GM23338 (cell line): ENCODE data around the gene VPS8. TPM values are rescaled to one million over a fixed set of nuclear protein-coding genes. Genes with fewer than 3 reads are reported as not detected.
A peak's percentile ranks its signal among the peaks of the same experiment; 100 is the strongest.
"Not testable (repeated sequence)": the region's sequence is repeated elsewhere in the genome, so short reads cannot be mapped to it uniquely, and the experiment has no call there.

ENCODE experiments used
- ATAC-seq: fragments of 200-7000 bp; cut with Tn5 transposase; 3 replicates; pipeline ENCODE4 v1.9.1; 2020
- DNase-seq: peaks from one replicate; pipeline ENCODE4 v3.0.0-alpha.2; 2015; ENCODE audit warnings: low spot score
- H2AFZ ChIP-seq: fragments of 200-600 bp; sonication (generic); 2 replicates; pipeline ENCODE4 v1.8.0; 2016; ENCODE audit warnings: antibody characterized with exemption, mild to moderate bottlenecking, moderate library complexity
- H3F3A ChIP-seq: fragments of 200-600 bp; sonication (generic); replicated peaks from 2 replicates; pipeline ENCODE4 v1.8.0; 2017; ENCODE audit warnings: antibody characterized with exemption, mixed run types, low read depth
- H3K27ac ChIP-seq: fragments of 200-600 bp; sonication (generic); 2 replicates; pipeline ENCODE4 v1.6.1; 2016; ENCODE audit warnings: low read depth
- H3K27me3 ChIP-seq: fragments of 200-600 bp; sonication (generic); 2 replicates; pipeline ENCODE4 v1.8.0; 2016; ENCODE audit warnings: mild to moderate bottlenecking, mixed run types, moderate library complexity; ENCODE audit not compliant: insufficient read depth
- H3K36me3 ChIP-seq: fragments of 200-600 bp; sonication (generic); 2 replicates; pipeline ENCODE4 v1.8.0; 2016; ENCODE audit warnings: mild to moderate bottlenecking; ENCODE audit not compliant: insufficient read depth
- H3K4me1 ChIP-seq: fragments of 200-600 bp; sonication (generic); 2 replicates; pipeline ENCODE4 v1.8.0; 2016; ENCODE audit warnings: mild to moderate bottlenecking, moderate library complexity; ENCODE audit not compliant: insufficient read depth
- H3K4me2 ChIP-seq: fragments of 200-600 bp; sonication (generic); 2 replicates; pipeline ENCODE4 v1.7.1; 2017; ENCODE audit warnings: mixed run types
- H3K4me3 ChIP-seq: fragments of 200-600 bp; sonication (generic); 2 replicates; pipeline ENCODE4 v1.6.1; 2016; ENCODE audit warnings: mixed run types
- H3K79me2 ChIP-seq: fragments of 200-600 bp; sonication (generic); replicated peaks from 2 replicates; pipeline ENCODE4 v1.8.0; 2017; ENCODE audit warnings: mild to moderate bottlenecking; ENCODE audit not compliant: insufficient read depth
- H3K9me2 ChIP-seq: fragments of 200-600 bp; sonication (generic); 2 replicates; pipeline ENCODE4 v1.8.0; 2017; ENCODE audit not compliant: insufficient read depth
- H4K20me1 ChIP-seq: fragments of 200-600 bp; sonication (generic); replicated peaks from 2 replicates; pipeline ENCODE4 v1.8.0; 2017; ENCODE audit warnings: mild to moderate bottlenecking; ENCODE audit not compliant: insufficient read depth
- H3K27ac Mint-ChIP-seq: 2 replicates; pipeline ENCODE4 v1.8.0; 2020; ENCODE audit warnings: inconsistent platforms, mild to moderate bottlenecking, moderate library complexity, mixed read lengths
- H3K27me3 Mint-ChIP-seq: 3 replicates; pipeline ENCODE4 v1.8.0; 2022; ENCODE audit warnings: low read depth, mild to moderate bottlenecking, moderate library complexity, mixed read lengths, inconsistent platforms; ENCODE audit not compliant: insufficient read depth, poor library complexity
- H3K36me3 Mint-ChIP-seq: 3 replicates; pipeline ENCODE4 v1.8.0; 2021; ENCODE audit warnings: low read depth, mild to moderate bottlenecking, inconsistent platforms, moderate library complexity, mixed read lengths
- H3K4me1 Mint-ChIP-seq: 3 replicates; pipeline ENCODE4 v1.8.0; 2020; ENCODE audit warnings: mild to moderate bottlenecking, inconsistent platforms, mixed read lengths
- H3K4me3 Mint-ChIP-seq: 3 replicates; pipeline ENCODE4 v1.8.0; 2021; ENCODE audit warnings: moderate library complexity, mild to moderate bottlenecking, inconsistent platforms, mixed read lengths
- H3K9me3 Mint-ChIP-seq: 3 replicates; pipeline ENCODE4 v1.8.0; 2020; ENCODE audit warnings: moderate library complexity, mild to moderate bottlenecking, inconsistent platforms, mixed read lengths
- CTCF ChIP-seq, 2 experiments: fragments of 200-600 bp in 1 of 2; sonication (generic) in 1 of 2; conservative IDR thresholded peaks; 2 replicates each; pipeline versions ENCODE4 v1.5.1 to v1.6.1; 2016 to 2017; ENCODE audit warnings: antibody characterized with exemption in 2 of 2, low read depth in 2 of 2, mild to moderate bottlenecking in 2 of 2, moderate library complexity in 1 of 2
- NANOG ChIP-seq: IDR thresholded peaks from 2 replicates; pipeline ENCODE4 v1.6.1; 2016; ENCODE audit warnings: antibody characterized with exemption, borderline replicate concordance
- STAT1 ChIP-seq: IDR thresholded peaks from one replicate; pipeline ENCODE4 v1.6.1; 2016; ENCODE audit warnings: antibody characterized with exemption; ENCODE audit not compliant: unreplicated experiment
- ZNF331 ChIP-seq: fragments of 250-450 bp; sonication (Bioruptor Pico); IDR thresholded peaks from 2 replicates; pipeline ENCODE4 v1.5.0; 2020; ENCODE audit warnings: low read depth, mild to moderate bottlenecking, moderate library complexity
- ZNF462 ChIP-seq: fragments of 250-450 bp; sonication (Bioruptor Pico); IDR thresholded peaks from 2 replicates; pipeline ENCODE4 v1.5.0; 2020; ENCODE audit warnings: mild to moderate bottlenecking, moderate library complexity
- polyA plus RNA-seq: library from polyadenylated mRNA; unstranded; fragments of >200 nt; fragmentation: Nextera tagmentation; extraction: Ambion mirVana; gene quantifications from 2 replicates; pipeline ENCODE4 v1.2.1, GENCODE V29; 2016
- total RNA-seq: library from RNA; depleted of rRNA; stranded (reverse); fragments of >200 nt; shearing (Covaris generic); gene quantifications from 2 replicates; pipeline ENCODE4 v1.2.3, GENCODE V29; 2014

The VPS8 gene
- total and polyA plus RNA-seq, 2 experiments from 2014 or later = 17.3 to 45.5 TPM

- Histone ChIP-seq H3K4me2 (no peak overlapping the region), H2AFZ (no peak overlapping the region), H3F3A (no peaks in the 10 kb centered on the region; the same call in 1 of the 2 replicates), H3K4me3 (no peak overlapping the region), H3K9me2 (no peaks in the 10 kb centered on the region), H3K4me1 (peaks cover 15% of the 10 kb centered on the region), H3K36me3 (no peaks in the 10 kb centered on the region), H3K79me2 (no peaks in the 10 kb centered on the region), H3K27me3 (no peaks in the 10 kb centered on the region), H4K20me1 (no peaks in the 10 kb centered on the region), H3K27ac (no peak overlapping the region)
- Mint-ChIP-seq H3K27me3 (peaks cover 2% of the 10 kb centered on the region), H3K4me3 (no peak overlapping the region), H3K9me3 (no peaks in the 10 kb centered on the region), H3K27ac (no peak overlapping the region), H3K36me3 (no peaks in the 10 kb centered on the region; the same call in 2 of the 3 replicates), H3K4me1 (peaks cover 25% of the 10 kb centered on the region)
- no peak for TF ChIP-seq CTCF (conservative IDR thresholded peaks at IDR 0.05; ENCODE audit: low read depth in 2 of 2)
- TF ChIP-seq STAT1 = no peak
- TF ChIP-seq NANOG = no peak
- no peak for TF ChIP-seq ZNF331 (CRISPR knock-in tag)
- no peak for DNase-seq
- no peak for ATAC-seq
These were observed 142.3 kb downstream of the VPS8 start for GRCh38 chr3:184954251-184954650.

GRCh38 chr3:184954851-184955250 is 142.9 kb downstream of the VPS8 start:
- H3K27ac Mint-ChIP-seq, H3K4me1 ChIP-seq, DNase-seq, H3K4me3 ChIP-seq, H3K27me3 ChIP-seq, H3K9me2 ChIP-seq, H3F3A ChIP-seq, H3K9me3 Mint-ChIP-seq, H2AFZ ChIP-seq, H3K36me3 Mint-ChIP-seq, H3K79me2 ChIP-seq, H3K4me3 Mint-ChIP-seq, H3K27ac ChIP-seq, H3K36me3 ChIP-seq, H3K4me2 ChIP-seq, ATAC-seq, H4K20me1 ChIP-seq, H3K27me3 Mint-ChIP-seq: not testable (repeated sequence)
- H3K4me1 Mint-ChIP-seq = peaks cover 21% of the 10 kb centered on the region

- peak; percentile 27 for DNase-seq
- Mint-ChIP-seq H3K36me3 (peaks cover 4% of the 10 kb centered on the region; the same call in 2 of the 3 replicates), H3K27ac (peak overlapping the region; percentile 33; the same call in 1 of the 2 replicates), H3K9me3 (no peaks in the 10 kb centered on the region), H3K27me3 (no peaks in the 10 kb centered on the region), H3K4me3 (no peak overlapping the region), H3K4me1 (peaks cover 7% of the 10 kb centered on the region; the same call in 2 of the 3 replicates)
- peak; percentile 63 for ATAC-seq
- H2AFZ ChIP-seq = no peak overlapping the region
- no peaks in the 10 kb centered on the region for H3K27me3 ChIP-seq
- no peak overlapping the region for H3K4me2 ChIP-seq
- no peak overlapping the region for H3K4me3 ChIP-seq
- 0 out of 2 replicates have a peak, but pooled peaks cover 4% of the 10 kb centered on the region for H4K20me1 ChIP-seq
- H3K36me3 ChIP-seq = no peaks in the 10 kb centered on the region
- no peak overlapping the region for H3K27ac ChIP-seq
- no peaks in the 10 kb centered on the region for H3K4me1 ChIP-seq
- H3F3A ChIP-seq = no peaks in the 10 kb centered on the region
- no peaks in the 10 kb centered on the region for H3K9me2 ChIP-seq
- H3K79me2 ChIP-seq = no peaks in the 10 kb centered on the region
- no peak for TF ChIP-seq ZNF462 (CRISPR knock-in tag)
- no peak for TF ChIP-seq NANOG
These were observed 153.9 kb downstream of the VPS8 start for GRCh38 chr3:184965639-184966430.
